RWPE1 (cell line): ENCODE results near the gene COBLL1.

ENCODE experiments used
- CTCF ChIA-PET: fragments of 350-600 bp; sonication (Branson Sonifier 250); formaldehyde crosslinking; extraction: SDS; loops from one replicate; lab custom pipeline; 2021; lab: Yijun Ruan, JAX
- POLR2A ChIA-PET: fragments of 400-600 bp; formaldehyde crosslinking; extraction: SDS; loops from one replicate; lab custom pipeline; 2020; ENCODE audit warnings: antibody characterized with exemption; ENCODE audit not compliant: low non-redundant PET; lab: Yijun Ruan, JAX
- DNase-seq: peaks from one replicate; pipeline ENCODE4 v3.0.0; 2012; ENCODE audit warnings: low spot score
- H3K27ac ChIP-seq: fragments of 450-650 bp; 2 replicates; pipeline ENCODE4 v1.5.1; 2017
- CTCF ChIP-seq: fragments of 450-650 bp; conservative IDR thresholded peaks from 2 replicates; pipeline ENCODE4 v1.5.1; 2017; ENCODE audit warnings: low read depth, mild to moderate bottlenecking

Gene COBLL1

GRCh38 chr2:164782323-164782722 is 59.3 kb downstream of the COBLL1 start:
- POLR2A ChIA-PET, result no interaction called here
- CTCF ChIA-PET, result interaction anchor here (0.6 kb wide), 1 partner anchor 44 kb away, joined by 3 read pairs; no protein-coding TSS in a partner anchor
- no peak for TF ChIP-seq CTCF
- H3K27ac ChIP-seq, result no peak overlapping the region
- peak; percentile 30 for DNase-seq

GRCh38 chr2:164781394-164781793 is 60.2 kb downstream of the COBLL1 start:
- TF ChIP-seq CTCF, result no peak
- no peak for DNase-seq
- CTCF ChIA-PET, result no interaction called here
- H3K27ac ChIP-seq, result no peak overlapping the region
- POLR2A ChIA-PET, result no interaction called here

GRCh38 chr2:164780611-164781178 is 60.9 kb downstream of the COBLL1 start:
- POLR2A ChIA-PET, result no interaction called here
- no peak for TF ChIP-seq CTCF
- CTCF ChIA-PET, result no interaction called here
- no peak overlapping the region for H3K27ac ChIP-seq
- no peak for DNase-seq

GRCh38 chr2:164779383-164780057 is 62.1 kb downstream of the COBLL1 start:
- TF ChIP-seq CTCF, result no peak
- ChIA-PET CTCF (no interaction called here), POLR2A (no interaction called here)
- H3K27ac ChIP-seq, result peak overlapping the region; percentile 41; the same call in 1 of the 2 replicates
- DNase-seq, result no peak

GRCh38 chr2:164778723-164779122 is 62.9 kb downstream of the COBLL1 start:
- peak; percentile 8 for DNase-seq
- CTCF ChIA-PET, result no interaction called here
- no peak overlapping the region for H3K27ac ChIP-seq
- no peak for TF ChIP-seq CTCF
- POLR2A ChIA-PET, result no interaction called here

- no peak overlapping the region for H3K27ac ChIP-seq
- CTCF ChIA-PET, result no interaction called here
- TF ChIP-seq CTCF, result no peak
- no peak for DNase-seq
- POLR2A ChIA-PET, result no interaction called here
Observed at GRCh38 chr2:164777847-164778461, 63.7 kb downstream of the COBLL1 start.
